H4 (cell line): ENCODE data around the gene CLDN4. TPM values are rescaled to one million over a fixed set of nuclear protein-coding genes. Genes with fewer than 3 reads are reported as not detected.
"Not testable (repeated sequence)": the region's sequence is repeated elsewhere in the genome, so short reads cannot be mapped to it uniquely, and the experiment has no call there.

ENCODE experiments used
- DNase-seq: peaks from one replicate; pipeline ENCODE4 v3.0.0-alpha.2; 2015; ENCODE audit warnings: low spot score
- total RNA-seq: library from RNA; depleted of rRNA; stranded (reverse); fragments of >200 nt; shearing (Covaris generic); gene quantifications from 2 replicates; pipeline ENCODE4 v1.2.3, GENCODE V29; 2014

Gene CLDN4
- total RNA-seq, 1 experiment from 2014 or later, result 1.2 TPM

DNA sequence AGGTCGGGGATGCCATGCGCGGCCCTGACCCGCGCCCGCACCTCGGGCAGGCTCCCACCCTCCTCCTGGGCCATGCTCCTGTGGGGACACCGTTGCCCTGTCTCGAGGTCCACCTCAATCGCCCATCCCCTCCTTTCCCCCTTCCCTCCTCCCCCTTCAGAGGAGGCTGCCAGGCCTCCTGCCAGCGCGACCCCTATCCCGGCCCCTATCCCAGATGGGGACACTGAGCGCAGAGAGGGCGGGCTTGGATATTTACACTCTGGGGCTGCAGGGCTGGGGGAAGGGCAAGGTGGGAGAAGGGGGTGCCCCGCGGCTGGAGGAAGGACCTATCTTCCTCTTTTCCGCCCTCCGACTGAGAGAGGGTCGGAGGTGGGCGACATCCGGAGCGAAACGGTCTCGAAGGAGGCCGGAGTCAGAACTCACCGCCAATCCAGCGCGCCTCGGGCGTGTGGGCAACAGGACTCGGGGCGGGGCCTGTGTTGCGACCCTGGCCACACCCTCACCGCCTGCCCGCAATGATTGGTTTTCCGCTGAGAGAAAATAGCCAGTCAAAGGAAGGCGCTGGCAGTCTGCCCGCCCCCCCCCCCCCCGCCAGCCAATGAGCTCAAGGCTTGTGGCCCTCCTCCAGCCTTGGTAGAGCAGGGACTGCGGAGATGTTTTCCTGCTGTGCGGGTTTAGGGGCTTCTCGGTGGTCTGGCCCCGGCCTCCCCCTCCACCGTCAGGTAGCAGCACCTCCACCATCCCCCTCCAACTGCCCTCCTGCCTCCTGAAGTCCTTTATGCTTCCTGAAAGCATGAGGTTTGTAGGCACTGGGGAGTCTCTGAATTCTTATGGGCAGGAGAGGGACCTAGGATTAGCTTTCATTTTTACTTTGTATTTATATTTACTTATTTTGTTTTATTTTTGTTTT, 11.5 kb downstream of the CLDN4 start, which contains the start of gene METTL27:
Gene METTL27 (minus strand): TSS at position 450 of the 910 bp plus-strand sequence. CDS start 376 bp downstream, at position 74.
- peak; percentile 96 for DNase-seq

- no peak for DNase-seq
Observed at GRCh38 chr7:73844131-73844547, 13.3 kb downstream of the CLDN4 start.

DNA sequence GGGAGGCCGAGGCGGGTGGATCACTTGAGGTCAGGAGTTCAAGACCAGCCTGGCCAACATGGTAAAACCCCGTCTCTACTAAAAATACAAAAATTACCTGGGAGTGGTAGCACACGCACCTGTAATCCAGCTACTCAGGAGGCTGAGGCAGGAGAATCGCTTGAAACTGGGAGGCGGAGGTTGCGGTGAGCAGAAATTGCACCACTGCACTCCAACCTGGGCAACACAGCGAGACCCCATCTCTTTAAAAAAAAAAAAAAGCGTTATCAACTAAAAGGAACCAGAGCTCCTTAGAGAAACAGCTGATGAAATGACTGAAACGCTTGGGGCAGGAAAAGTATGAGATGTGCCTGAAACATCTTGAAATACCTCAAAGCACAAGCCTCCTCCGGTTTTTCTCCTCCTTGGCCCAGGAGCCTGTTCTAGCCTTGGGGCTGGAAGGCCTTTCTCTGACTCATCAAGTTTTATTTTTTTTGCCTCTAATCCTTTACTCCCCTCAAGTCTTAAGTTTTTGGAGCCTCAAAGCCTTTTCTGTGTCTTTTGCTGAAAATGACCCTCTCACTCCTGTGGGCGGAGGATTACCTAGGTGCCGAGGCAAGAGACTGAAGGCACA, 14.2 kb downstream of the CLDN4 start:
- no peak for DNase-seq

GRCh38 chr7:73845701-73846195, 15.0 kb downstream of the CLDN4 start:
- DNase-seq, result not testable (repeated sequence)

DNA sequence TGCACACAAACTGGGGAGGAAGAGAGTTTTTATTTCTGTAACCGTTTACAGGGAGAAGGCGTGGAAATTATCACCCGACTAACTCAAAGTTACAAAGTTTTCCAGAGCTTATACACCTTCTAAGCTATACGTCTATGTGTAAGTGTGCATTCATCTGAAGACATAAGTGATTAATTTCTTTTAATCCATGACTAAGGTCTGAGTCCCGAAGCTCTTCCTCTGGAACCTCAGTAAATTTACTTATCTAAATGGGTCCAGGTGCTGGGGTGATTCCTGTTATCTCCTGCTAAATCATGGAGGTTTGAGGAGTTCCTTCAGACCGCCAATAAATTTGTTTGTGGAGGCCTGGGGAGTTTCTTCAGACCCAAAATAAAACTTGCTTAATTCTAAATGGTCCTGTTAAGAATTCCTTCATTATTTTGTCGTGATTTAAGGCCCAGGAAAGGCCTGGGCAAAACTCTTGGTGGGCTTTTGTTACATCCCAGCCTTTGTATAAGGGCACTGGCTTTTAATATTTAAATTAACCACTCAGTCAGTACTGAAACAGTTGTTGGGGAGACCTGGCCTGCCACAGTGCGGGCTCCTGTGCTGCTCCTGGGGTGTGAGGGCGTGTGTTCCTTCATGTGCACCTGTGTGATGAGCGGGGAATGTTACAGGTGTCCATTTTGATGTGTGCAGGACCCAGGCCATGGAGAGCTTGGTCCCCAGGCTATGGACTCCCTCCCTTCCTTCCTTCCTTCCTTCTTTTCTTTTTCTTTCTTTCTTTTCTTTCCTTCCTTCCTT, 17.3 kb downstream of the CLDN4 start:
- no peak for DNase-seq

- peak; percentile 98 for DNase-seq
Observed at GRCh38 chr7:73850781-73851207, 20.0 kb downstream of the CLDN4 start.

DNA sequence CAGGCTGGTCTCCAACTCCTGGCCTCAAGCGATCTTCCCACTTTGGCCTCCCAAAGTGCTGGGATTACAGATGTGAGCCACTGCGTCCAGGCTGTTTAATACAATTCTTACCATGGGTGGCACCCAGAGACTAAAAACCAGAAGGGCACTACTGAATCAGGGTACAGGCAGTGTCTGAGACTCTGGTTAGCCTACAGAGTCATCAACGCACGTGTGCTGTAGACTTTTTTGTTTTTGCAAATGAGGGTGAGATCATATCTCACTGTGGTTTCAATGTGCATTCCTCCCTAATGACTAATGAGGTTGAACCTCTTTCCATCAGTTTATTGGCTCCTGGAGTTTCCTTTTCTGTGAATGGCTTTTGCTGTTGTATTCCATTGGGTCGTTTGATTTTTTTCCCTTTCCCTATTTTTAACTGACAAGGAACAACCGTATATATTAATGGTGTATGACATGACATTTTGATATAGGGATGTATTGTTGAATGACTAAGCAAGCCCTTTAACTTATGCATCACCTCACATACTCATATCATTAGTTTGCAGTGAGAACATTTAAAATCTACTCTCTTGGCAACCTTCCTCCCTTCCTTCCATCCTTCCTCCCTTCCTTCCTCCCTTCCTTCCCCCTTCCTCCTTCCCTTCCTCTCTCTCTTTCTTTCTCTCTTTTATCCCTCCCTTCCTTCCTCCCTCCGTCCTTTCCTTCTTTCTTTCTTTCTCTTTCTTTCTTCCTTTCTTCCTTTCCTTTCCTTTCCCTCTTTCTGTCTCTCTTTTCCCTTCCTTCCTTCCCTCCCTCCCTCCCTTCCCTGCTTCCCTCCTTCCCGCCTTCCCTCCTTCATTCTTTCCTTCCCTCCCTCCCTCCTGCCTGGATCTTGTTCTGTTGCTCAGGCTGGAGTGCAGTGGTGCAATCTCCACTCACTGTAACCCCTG, 20.9 kb downstream of the CLDN4 start:
- peak; percentile 98 for DNase-seq

- DNase-seq, result no peak
Observed at GRCh38 chr7:73852500-73852899, 21.7 kb downstream of the CLDN4 start.

DNA sequence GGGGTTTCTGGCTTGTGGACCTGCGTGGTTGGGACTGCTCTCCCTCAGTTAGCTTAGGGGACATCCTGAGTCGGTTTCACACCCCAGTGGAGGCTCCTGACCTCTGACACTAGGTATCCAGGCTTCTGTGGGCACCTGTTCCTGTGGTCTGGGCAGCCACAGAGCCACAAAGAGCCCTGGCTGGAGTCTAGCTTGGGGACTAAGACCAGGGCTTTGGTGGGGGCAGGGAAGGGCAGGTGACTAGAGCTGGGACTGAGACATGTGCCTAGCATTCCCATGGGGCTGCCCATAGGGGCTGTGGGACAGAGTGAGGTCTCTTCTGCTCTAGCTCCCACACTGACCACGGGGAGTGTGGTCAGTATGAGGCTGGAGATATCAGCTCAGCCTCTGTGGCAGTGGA, 26.1 kb downstream of the CLDN4 start:
- DNase-seq, result no peak

DNA sequence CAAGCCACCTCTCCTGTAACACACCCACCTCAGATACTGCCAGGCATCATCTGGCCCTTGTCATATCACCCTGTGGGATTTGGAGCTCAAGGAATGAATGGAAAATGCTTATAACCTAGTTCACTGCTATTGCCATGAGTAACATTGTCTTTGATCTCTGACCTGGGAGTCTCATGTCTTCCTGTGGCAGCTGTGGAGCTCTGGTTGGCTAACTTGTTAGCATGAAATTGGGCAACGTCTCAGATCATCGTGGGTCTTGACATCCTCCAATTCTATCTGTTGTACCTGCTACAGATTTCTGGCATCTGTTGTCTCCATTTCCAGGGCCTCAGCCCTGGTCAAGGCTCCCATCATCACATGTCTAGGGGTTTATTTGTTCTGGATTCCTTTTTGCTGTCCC, 28.0 kb downstream of the CLDN4 start:
- no peak for DNase-seq

DNA sequence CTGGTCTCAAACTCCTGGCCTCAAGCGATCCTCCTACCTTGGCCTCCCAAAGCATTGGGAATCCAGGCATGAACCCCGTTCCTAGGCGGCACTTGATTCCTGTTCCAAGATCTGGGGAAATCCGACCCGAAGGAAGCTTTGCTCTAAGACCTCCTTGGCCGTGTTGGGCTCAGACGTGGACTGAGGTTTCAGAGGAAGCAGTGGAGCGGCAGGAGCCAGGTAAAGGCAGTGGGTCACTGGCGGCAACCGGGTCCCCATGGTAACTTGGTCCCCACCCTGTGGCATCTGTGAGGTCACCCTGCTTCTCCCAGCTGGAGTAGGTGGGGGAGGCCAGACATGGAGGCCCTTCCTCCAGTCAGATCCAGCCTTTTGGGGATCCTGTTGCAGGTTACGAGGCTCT, 30.1 kb downstream of the CLDN4 start, which contains the start of gene TMEM270:
Gene TMEM270 (plus strand): TSS at position 301 of the 400 bp plus-strand sequence. CDS start 36 bp downstream, at position 337.
- no peak for DNase-seq

DNA sequence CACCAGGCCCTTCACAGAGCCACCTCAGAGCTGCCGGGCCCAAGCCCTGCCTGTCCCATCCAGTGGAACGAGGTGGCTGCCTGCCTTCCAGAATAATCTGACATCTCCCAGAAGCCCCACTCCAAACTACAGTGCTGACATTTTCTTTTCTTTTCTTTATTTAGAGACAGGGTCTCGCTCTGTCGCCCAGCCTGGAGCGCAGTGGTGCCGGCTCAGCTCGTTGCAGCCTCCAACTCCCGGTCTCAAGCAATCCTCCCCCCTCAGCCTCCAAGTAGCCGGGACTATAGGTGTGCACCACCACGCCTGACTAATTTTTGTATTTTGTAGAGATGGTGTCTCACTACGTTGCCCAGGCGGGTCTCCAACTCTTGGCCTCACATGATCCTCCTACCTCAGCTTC, 30.5 kb downstream of the CLDN4 start:
- DNase-seq, result no peak

DNA sequence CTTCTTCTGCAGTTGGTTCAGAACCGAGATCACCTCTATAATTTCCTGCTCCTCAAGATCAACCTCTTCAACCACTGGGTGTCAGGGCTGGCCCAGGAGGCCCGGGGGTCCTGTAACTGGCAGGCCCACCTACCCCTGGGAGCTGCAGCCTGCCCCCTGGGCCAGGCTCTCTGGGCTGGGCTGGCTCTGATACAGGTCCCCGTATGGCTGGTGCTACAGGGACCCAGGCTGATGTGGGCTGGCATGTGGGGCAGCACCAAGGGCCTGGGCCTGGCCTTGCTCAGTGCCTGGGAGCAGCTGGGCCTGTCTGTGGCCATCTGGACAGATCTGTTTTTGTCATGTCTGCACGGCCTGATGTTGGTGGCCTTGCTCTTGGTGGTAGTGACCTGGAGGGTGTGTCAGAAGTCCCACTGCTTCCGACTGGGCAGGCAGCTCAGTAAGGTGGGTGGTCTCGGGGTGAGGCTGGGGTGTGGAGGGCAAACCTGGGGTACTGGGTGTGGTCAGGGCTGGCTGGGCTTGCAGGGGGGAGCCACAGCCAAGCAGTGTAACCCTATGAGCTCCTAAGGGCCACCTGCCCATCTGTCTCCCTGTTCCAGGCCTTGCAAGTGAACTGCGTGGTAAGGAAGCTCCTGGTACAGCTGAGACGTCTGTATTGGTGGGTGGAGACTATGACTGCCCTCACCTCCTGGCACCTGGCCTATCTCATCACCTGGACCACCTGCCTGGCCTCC, 34.4 kb downstream of the CLDN4 start:
- no peak for DNase-seq

- peak; percentile 46 for DNase-seq
Observed at GRCh38 chr7:73865738-73866445, 35.1 kb downstream of the CLDN4 start.

DNA sequence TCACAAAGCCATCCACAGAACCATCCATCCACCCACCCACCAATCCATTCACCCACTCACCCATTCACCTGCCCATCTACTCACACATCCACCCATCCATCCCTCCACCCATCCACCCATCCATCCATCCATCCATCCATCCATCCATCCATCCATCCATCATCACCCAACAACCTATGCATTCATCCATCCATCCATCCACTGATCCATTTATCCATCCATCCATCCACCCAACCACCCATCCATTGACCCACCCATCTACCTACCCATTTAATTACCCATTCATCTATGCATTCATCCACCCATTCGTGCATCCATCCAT, 35.6 kb downstream of the CLDN4 start:
- DNase-seq, result no peak

GRCh38 chr7:73869011-73869798, 38.4 kb downstream of the CLDN4 start:
- DNase-seq, result no peak

- DNase-seq, result no peak
Observed at GRCh38 chr7:73870041-73870492, 39.3 kb downstream of the CLDN4 start.

DNA sequence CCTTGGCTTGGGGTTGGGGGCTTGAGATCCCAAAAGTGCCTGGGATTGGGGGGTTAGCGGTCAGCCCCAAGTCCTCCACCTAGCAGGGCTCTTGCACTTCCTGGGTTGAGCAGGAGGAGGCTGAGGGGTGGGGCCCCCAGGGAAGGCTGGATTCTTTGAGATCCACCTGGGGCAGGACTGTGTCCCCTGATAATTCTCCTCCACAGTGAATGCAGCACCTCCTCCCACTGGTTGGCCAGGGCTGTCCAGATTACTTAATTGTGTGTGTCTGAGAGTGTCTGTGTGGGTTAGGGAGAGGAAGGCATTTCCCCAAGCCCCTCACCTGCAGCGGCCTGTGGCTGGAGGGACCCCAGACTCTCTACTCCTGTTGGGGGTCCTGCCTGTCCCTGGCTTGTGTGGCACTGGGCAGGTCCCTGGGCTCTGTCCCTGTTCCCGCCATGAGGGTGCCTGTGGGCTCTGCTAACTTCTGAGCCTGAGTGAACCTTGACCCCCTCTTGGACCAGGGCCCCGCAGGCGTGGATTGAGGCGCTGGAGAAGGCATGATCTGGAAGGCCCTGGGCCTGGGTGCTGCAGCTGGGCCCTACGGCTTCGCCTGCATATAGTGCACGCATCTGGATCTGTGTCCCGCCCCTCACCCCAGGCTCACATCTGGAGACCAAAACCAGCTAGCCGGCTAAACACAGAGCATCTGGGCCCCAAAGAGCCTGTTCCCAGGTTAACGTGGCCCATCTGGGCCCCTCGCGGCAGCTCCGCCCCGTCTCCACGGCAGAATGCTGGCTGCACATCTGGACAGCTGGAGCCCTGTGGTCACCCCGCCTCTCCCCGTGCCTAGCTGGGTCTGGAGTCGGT, 40.6 kb downstream of the CLDN4 start:
- no peak for DNase-seq
